Sigmoid colon (tissue), 4 donors: ENCODE results near the gene ZKSCAN8.

Source experiments
- EP300 ChIP-seq, 4 donors: sonication (generic); formaldehyde crosslinking; IDR thresholded peaks; one replicate each; pipeline ENCODE4 v1.6.1; 2017; ENCODE audit warnings: antibody characterized with exemption in 4 of 4
- POLR2A ChIP-seq, 2 donors: fragments of 450-650 bp; IDR thresholded peaks; one replicate each; pipeline ENCODE4 v1.6.1; 2016; ENCODE audit warnings: antibody characterized with exemption in 2 of 2, mild to moderate bottlenecking in 2 of 2, moderate library complexity in 2 of 2
- POLR2AphosphoS5 ChIP-seq, 4 donors: sonication (generic); formaldehyde crosslinking; IDR thresholded peaks; one replicate each; pipeline ENCODE4 v1.6.1; 2017; ENCODE audit warnings: antibody characterized with exemption in 4 of 4
- TF ChIP-seq, protein P1 (sequence below), 4 experiments: fragments of 450-650 bp in 3 of 4; fragments of 200-600 bp in 1 of 4; IDR thresholded peaks; one replicate each; pipeline ENCODE4 v1.5.1; 2016 to 2019; ENCODE audit warnings: antibody characterized with exemption in 4 of 4, mild to moderate bottlenecking in 3 of 4, moderate library complexity in 2 of 4

DNA sequence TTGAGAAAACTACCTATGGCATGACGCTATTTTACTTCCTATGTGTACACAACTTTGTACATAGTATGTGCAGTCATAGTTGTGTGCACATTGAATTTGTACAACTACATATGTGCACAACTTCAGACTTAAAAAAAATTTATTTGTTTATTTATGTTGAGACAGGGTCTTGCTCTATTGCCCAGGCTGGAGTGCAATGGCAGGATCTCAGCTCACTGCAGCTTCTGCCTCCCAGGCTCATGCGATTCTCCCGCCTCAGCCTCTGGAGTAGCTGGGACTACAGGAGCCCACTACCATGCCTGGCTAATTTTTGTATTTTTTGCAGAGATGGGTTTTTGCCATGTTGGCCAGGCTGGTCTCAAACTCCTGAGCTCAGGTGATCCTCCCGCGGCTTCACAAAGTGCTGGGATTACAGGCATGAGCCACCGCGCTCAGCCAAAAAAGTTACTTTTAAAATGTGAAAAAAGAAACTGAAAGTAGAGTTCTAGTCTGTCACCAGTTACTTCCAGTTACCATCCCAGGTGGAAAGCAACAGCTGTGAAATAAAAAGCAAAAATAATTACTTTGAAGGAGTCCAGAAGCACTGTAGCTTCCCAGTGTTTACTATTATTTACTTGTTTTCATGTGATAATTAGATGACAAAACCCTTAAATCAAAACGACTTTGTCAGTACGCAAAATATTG lies 1.7 kb upstream of the ZKSCAN8 start:
- TF ChIP-seq, protein P1, sequence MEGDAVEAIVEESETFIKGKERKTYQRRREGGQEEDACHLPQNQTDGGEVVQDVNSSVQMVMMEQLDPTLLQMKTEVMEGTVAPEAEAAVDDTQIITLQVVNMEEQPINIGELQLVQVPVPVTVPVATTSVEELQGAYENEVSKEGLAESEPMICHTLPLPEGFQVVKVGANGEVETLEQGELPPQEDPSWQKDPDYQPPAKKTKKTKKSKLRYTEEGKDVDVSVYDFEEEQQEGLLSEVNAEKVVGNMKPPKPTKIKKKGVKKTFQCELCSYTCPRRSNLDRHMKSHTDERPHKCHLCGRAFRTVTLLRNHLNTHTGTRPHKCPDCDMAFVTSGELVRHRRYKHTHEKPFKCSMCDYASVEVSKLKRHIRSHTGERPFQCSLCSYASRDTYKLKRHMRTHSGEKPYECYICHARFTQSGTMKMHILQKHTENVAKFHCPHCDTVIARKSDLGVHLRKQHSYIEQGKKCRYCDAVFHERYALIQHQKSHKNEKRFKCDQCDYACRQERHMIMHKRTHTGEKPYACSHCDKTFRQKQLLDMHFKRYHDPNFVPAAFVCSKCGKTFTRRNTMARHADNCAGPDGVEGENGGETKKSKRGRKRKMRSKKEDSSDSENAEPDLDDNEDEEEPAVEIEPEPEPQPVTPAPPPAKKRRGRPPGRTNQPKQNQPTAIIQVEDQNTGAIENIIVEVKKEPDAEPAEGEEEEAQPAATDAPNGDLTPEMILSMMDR (IDR thresholded peaks at IDR 0.05) = no peak
- TF ChIP-seq POLR2A (IDR thresholded peaks at IDR 0.05) (no peak), EP300 (IDR thresholded peaks at IDR 0.05) (no peak), POLR2AphosphoS5 (IDR thresholded peaks at IDR 0.05) (no peak)
